ENCODE data around the gene EFCAB6.

DNA sequence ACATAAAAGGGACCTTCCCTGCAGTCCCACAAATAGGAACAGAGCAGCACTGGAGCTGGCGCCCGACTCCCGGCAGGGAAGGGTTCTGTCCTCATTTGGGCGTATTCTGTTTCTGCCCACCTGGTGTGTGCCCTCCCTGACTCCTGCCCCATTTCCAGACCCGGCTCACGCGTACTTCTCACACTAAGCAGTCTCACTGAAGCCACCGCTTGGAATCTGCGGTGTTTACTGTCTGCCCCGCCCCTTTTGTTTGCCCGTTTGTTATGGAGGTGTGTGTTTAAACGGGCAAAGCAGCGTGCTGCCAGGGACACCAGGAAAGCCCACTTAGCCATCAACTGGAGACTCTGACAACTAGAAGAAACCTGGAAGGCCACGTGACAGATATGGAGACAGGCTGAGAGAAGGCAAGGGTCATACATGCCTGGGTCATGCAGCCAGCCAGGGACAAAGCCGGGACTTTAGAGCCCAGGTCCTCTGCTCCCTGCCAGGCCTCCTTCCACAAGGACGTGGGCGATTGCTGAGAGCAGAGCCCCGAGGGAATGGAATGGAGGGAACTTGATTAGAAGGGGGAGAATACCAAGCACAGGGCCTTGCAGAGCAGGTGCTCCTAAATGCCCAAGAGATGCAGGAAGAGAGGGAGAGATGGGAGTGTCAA lies 8.7 kb upstream of the EFCAB6 start:
- TF ChIP-seq POLR2A (IDR thresholded peaks at IDR 0.05; ENCODE audit: low read length): no peak
- no peak for TF ChIP-seq GATA1 (IDR thresholded peaks at IDR 0.05; ENCODE audit: low read depth, low read length)

Measured in erythroblast (primary cell).